HG03039 (cell line): Measurements from ENCODE around the gene ARFIP2.
A peak's percentile ranks its signal among the peaks of the same experiment; 100 is the strongest.

Source experiments
- ATAC-seq: cut with Tn5 transposase; IDR thresholded peaks from one replicate; pipeline ENCODE4 v1.9.1; 2021; ENCODE audit warnings: mild to moderate bottlenecking, moderate library complexity; ENCODE audit not compliant: unreplicated experiment

Gene ARFIP2

GRCh38 chr11:6483015-6483414, 1.9 kb upstream of the ARFIP2 start:
- ATAC-seq = no peak

- ATAC-seq = no peak
These were observed 1.3 kb upstream of the ARFIP2 start for GRCh38 chr11:6482441-6482840.

- ATAC-seq = no peak
These were observed 769 bp upstream of the ARFIP2 start for GRCh38 chr11:6481924-6482275.

GRCh38 chr11:6480299-6480914, 724 bp downstream of the ARFIP2 start:
- ATAC-seq = no peak

GRCh38 chr11:6476571-6476970, 4.6 kb downstream of the ARFIP2 start:
- ATAC-seq = no peak

GRCh38 chr11:6475936-6476335, 5.2 kb downstream of the ARFIP2 start:
- ATAC-seq = no peak

GRCh38 chr11:6474806-6475500, 6.2 kb downstream of the ARFIP2 start:
- ATAC-seq = no peak

- no peak for ATAC-seq
These were observed 6.7 kb downstream of the ARFIP2 start for GRCh38 chr11:6474413-6474792.

GRCh38 chr11:6473451-6474412, 7.4 kb downstream of the ARFIP2 start, which contains the start of gene TRIM3:
Gene TRIM3, minus strand, starts transcription at chr11:6473941. Its CDS starts 8,246 bp downstream, at chr11:6465695.
- ATAC-seq = peak; percentile 67

- no peak for ATAC-seq
These were observed 8.2 kb downstream of the ARFIP2 start for GRCh38 chr11:6472934-6473333.

GRCh38 chr11:6469599-6469998, 11.5 kb downstream of the ARFIP2 start:
- no peak for ATAC-seq

- peak; percentile 69 for ATAC-seq
These were observed 12.2 kb downstream of the ARFIP2 start for GRCh38 chr11:6468712-6469495.

- ATAC-seq = no peak
These were observed 22.1 kb downstream of the ARFIP2 start for GRCh38 chr11:6459099-6459450.

GRCh38 chr11:6458352-6459098, 22.6 kb downstream of the ARFIP2 start:
- ATAC-seq = no peak

GRCh38 chr11:6457581-6458320, 23.4 kb downstream of the ARFIP2 start:
- ATAC-seq = no peak

GRCh38 chr11:6456361-6457073, 24.6 kb downstream of the ARFIP2 start:
- ATAC-seq = no peak

GRCh38 chr11:6455070-6455469, 26.1 kb downstream of the ARFIP2 start:
- ATAC-seq = no peak

- no peak for ATAC-seq
These were observed 28.0 kb downstream of the ARFIP2 start for GRCh38 chr11:6453152-6453551.

GRCh38 chr11:6452219-6452618, 28.9 kb downstream of the ARFIP2 start:
- ATAC-seq = no peak
